TTC549 (cell line): ENCODE results near the gene ZNF827.

Source experiments
- FAIRE-seq: peaks from 2 replicates; lab custom pipeline; 2012; peaks lifted over from hg19 to GRCh38; lab: Jason Lieb, UNC

ZNF827 gene

GRCh38 chr4:145935253-145936141, 3.1 kb downstream of the ZNF827 start:
- FAIRE-seq = no peak

- FAIRE-seq = no peak
Observed at GRCh38 chr4:145934434-145935047, 4.1 kb downstream of the ZNF827 start.

GRCh38 chr4:145933134-145933533, 5.5 kb downstream of the ZNF827 start:
- no peak for FAIRE-seq

- FAIRE-seq = no peak
Observed at GRCh38 chr4:145931403-145931802, 7.2 kb downstream of the ZNF827 start.

- FAIRE-seq = no peak
Observed at GRCh38 chr4:145930592-145930991, 8.0 kb downstream of the ZNF827 start.

GRCh38 chr4:145929415-145930178, 9.0 kb downstream of the ZNF827 start:
- no peak for FAIRE-seq

- FAIRE-seq = no peak
Observed at GRCh38 chr4:145928748-145929147, 9.9 kb downstream of the ZNF827 start.

GRCh38 chr4:145927030-145927429, 11.6 kb downstream of the ZNF827 start:
- FAIRE-seq = no peak

- FAIRE-seq = no peak
Observed at GRCh38 chr4:145921231-145921630, 17.4 kb downstream of the ZNF827 start.

GRCh38 chr4:145920205-145920604, 18.4 kb downstream of the ZNF827 start:
- FAIRE-seq = no peak

- FAIRE-seq = no peak
Observed at GRCh38 chr4:145912376-145912775, 26.2 kb downstream of the ZNF827 start.

GRCh38 chr4:145909773-145910172, 28.9 kb downstream of the ZNF827 start:
- no peak for FAIRE-seq

- FAIRE-seq = no peak
Observed at GRCh38 chr4:145909281-145909715, 29.3 kb downstream of the ZNF827 start.

- FAIRE-seq = no peak
Observed at GRCh38 chr4:145907812-145908211, 30.8 kb downstream of the ZNF827 start.

GRCh38 chr4:145907390-145907789, 31.2 kb downstream of the ZNF827 start:
- no peak for FAIRE-seq

GRCh38 chr4:145904413-145905177, 34.0 kb downstream of the ZNF827 start:
- no peak for FAIRE-seq

GRCh38 chr4:145902522-145902921, 36.1 kb downstream of the ZNF827 start:
- FAIRE-seq = no peak

GRCh38 chr4:145899886-145900460, 38.6 kb downstream of the ZNF827 start:
- no peak for FAIRE-seq

- no peak for FAIRE-seq
Observed at GRCh38 chr4:145898926-145899531, 39.6 kb downstream of the ZNF827 start.

GRCh38 chr4:145898466-145898865, 40.2 kb downstream of the ZNF827 start:
- FAIRE-seq = no peak

- no peak for FAIRE-seq
Observed at GRCh38 chr4:145895056-145895455, 43.6 kb downstream of the ZNF827 start.
